Tibial nerve (tissue), 4 donors: ENCODE measurements around the gene DLGAP5.

Experiments used
- EP300 ChIP-seq, 2 donors: sonication (generic); formaldehyde crosslinking; IDR thresholded peaks; one replicate each; pipeline ENCODE4 v1.6.1; 2017; ENCODE audit warnings: antibody characterized with exemption in 2 of 2, mild to moderate bottlenecking in 1 of 2
- POLR2A ChIP-seq, 2 donors: fragments of 450-650 bp; IDR thresholded peaks; one replicate each; pipeline ENCODE4 v1.6.1; 2017; ENCODE audit warnings: antibody characterized with exemption in 2 of 2, mild to moderate bottlenecking in 2 of 2, moderate library complexity in 2 of 2
- TF ChIP-seq, protein P1 (sequence below), 5 experiments: fragments of 200-600 bp in 3 of 5; fragments of 450-650 bp in 2 of 5; sonication (generic) in 3 of 5; IDR thresholded peaks; one replicate each; pipeline ENCODE4 v1.5.1; 2016 to 2019; ENCODE audit warnings: antibody characterized with exemption in 5 of 5, mild to moderate bottlenecking in 3 of 5, moderate library complexity in 2 of 5

- TF ChIP-seq, protein P1, sequence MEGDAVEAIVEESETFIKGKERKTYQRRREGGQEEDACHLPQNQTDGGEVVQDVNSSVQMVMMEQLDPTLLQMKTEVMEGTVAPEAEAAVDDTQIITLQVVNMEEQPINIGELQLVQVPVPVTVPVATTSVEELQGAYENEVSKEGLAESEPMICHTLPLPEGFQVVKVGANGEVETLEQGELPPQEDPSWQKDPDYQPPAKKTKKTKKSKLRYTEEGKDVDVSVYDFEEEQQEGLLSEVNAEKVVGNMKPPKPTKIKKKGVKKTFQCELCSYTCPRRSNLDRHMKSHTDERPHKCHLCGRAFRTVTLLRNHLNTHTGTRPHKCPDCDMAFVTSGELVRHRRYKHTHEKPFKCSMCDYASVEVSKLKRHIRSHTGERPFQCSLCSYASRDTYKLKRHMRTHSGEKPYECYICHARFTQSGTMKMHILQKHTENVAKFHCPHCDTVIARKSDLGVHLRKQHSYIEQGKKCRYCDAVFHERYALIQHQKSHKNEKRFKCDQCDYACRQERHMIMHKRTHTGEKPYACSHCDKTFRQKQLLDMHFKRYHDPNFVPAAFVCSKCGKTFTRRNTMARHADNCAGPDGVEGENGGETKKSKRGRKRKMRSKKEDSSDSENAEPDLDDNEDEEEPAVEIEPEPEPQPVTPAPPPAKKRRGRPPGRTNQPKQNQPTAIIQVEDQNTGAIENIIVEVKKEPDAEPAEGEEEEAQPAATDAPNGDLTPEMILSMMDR (IDR thresholded peaks at IDR 0.05): no peak
- no peak for TF ChIP-seq EP300 (IDR thresholded peaks at IDR 0.05)
- TF ChIP-seq POLR2A (IDR thresholded peaks at IDR 0.05): no peak
Measured at GRCh38 chr14:55123852-55124639, 67.3 kb downstream of the DLGAP5 start.
